GM19395 (cell line): ENCODE data around the gene STK32C.
A peak's percentile ranks its signal among the peaks of the same experiment; 100 is the strongest.
"Not testable (repeated sequence)": the region's sequence is repeated elsewhere in the genome, so short reads cannot be mapped to it uniquely, and the experiment has no call there.

ENCODE experiments used
- ATAC-seq: cut with Tn5 transposase; IDR thresholded peaks from one replicate; pipeline ENCODE4 v1.9.1; 2021; ENCODE audit warnings: mild to moderate bottlenecking, moderate library complexity; ENCODE audit not compliant: unreplicated experiment

Gene STK32C

DNA sequence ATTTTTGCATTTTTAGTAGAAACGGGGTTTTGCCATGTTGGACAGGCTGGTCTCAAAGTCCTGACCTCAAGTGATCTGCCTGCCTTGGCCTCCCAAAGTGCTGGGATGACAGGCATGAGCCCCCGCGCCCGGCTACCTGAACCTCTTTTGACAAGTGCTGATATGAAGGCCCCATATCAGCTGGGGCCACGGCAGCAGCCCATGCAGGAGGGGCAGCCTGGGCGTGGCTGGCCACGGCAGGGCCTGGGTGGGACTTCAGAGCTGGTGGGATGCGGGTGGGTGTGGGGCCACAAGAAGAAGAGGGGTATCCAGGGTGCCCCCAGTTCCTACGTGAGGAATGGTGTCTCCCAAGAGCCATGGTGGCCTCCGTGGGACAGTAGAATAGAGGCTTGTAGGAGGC is 31.1 kb upstream of the STK32C start:
- no peak for ATAC-seq

DNA sequence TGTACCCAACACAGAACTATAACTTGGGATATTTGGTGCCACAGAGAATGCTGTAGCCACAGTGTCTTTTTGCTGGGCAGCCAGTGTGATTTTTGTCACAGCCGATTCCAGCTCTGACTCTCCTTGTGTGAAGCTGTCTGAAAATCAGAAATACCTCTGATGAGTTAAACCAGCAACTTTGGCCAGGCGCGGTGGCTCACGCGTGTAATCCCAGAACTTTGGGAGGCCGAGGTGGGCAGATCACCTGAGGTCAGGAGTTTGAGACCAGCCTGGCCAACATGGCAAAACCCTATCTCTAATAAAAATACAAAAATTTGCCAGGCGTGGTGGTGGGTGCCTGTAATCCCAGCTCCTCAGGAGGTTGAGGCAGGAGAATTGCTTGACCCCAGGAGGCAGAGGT is 30.1 kb upstream of the STK32C start:
- ATAC-seq: not testable (repeated sequence)

DNA sequence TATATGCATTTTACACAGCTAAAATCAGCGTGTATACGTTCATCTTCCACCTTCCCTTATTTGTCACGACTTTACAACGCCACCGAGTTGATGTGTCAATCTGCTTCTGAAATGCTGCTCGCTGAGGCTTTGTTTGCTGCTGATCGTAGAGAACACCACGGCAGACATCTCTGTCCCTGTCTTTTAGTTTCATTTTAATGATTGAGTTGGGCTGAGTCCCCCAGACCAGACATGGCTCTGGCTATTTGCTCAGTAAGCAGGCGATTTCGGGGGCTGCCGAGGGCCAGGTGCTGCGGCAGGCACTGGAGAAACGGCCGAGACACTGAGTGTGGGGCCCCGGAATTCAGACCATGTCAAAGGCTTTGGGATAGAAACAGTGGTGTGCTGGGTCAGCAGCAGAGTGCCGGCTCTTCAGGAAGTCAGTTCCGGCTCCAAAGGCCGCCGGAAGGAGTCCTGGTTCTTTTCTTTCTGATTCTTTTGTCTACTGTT is 29.2 kb upstream of the STK32C start:
- no peak for ATAC-seq

DNA sequence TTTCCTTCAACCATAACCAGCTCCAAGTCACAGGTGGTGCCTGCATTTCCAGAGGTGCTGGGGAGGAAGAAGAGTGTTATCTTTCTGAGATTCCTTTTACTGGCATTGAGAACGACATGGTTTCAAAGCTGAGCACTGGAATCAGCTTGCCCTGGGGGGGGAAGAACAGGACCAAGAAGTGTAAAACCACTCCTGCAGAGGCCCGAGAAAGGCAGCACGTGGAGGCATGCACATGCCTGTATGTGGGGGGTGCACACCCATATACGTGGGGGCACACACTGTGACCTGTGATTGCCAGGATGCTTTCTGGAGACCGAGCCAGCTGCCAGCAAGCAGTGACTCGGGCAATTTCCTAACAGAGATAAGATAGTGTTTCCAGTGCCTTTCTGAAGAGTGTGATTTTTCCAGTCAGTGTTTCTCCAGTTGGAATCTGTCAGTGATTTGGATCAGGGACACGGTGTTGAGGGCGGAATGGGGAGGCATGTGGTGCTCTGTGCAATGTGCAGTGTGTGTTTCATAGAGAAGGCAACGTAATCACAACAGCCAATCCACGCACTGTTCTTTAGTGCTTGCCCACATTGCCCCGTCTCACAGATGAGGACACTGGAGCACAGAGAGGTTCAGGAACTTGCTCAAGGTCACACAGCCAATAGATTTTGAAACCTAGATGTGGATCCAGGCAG is 28.5 kb upstream of the STK32C start:
- no peak for ATAC-seq

DNA sequence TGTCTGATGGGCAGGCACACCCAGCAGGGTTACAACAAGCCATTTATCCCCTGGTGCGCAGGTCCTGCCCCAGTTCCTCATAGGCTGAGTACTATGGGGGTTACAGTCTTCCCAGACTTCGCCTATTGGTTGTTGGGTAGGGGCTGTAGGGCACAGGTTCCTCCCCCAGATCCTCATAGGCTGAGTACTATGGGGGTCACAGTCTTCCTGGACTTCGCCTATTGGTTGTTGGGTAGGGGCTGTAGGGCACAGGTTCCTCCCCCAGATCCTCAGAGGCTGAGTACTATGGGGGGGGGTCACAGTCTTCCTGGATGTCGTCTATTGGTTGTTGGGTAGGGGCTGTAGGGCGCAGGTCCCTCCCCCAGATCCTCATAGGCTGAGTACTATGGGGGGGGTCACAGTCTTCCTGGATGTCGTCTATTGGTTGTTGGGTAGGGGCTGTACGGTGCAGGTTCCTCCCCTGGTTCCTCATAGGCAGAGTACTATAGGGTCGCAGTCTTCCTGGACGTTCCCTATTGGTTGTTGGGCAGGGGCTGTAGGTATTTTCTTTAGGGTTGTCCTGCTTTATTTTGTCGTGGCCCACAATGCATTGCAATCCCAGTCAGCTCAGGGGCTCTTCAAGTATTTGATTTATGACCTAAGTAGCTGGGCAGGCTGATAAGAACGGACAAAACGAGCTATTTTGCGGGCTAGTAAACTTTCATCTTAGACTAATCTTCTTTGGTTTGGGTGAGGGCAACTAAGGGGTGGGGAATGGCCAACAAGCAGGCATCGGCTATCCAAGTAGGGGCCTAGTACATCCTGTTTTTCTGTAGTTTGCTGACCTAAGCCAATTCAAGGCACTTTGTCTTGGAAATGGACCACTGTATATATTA is 27.7 kb upstream of the STK32C start:
- ATAC-seq: peak; percentile 49

DNA sequence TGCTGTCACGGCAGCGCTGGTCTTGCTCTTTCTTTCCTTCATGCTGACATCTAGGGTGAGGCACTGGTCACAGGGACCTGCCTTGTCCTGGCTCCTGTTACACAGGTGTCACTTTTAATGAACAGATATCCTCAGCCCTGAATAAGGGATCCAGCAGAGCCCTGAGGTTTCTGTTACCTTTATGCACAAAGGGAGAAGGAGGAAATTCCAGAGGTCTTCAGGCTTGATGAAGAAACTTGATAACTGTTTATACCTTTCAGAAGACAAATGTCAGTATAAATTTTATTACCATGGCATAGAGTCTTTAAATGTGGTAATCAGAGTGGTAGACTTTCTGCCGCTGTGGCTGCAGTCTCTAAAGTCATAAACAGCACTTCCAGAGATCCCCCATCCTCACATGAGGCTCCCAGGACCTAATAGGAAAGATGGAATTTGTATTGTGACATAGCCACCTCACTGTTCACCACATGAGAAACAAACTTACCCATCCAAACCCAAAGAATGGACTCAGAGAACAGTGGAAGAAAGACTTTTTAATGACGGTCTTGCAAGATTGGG is 27.0 kb upstream of the STK32C start:
- no peak for ATAC-seq

DNA sequence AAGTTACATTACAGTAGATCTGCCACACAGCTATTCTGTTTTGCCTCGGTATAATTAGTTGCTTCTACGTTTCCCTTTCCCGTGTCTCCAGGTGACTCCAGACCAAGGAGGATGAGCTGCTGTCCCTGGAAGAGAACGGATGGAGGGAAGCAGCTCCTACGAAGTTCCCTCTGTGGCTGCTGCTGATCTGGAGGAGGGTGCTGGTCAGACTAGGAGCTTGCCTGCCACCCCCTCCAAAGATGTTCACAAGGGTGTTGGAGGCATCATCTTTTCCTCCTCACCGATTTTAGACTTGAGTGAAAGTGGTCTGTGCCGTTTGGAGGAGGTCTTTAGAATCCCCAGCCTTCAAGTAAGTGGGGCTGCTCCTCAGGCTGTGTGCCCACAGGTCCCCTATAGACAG is 25.6 kb upstream of the STK32C start:
- ATAC-seq: no peak

DNA sequence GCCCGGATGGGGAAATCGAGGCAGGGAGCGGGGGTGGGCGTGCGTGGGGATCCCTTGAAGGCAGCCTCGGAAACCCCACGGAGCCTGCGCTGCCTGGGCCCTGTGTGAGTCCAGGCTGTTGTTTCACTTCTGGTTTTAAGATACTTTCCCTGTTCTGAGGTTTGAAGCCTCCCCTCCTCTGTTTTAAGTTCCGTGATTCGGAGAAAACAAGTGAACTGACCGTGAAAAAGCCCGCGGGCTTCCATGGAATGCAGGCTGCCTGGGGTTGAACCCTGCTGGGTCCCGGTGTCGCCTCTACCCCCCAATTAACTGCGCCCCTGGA is 24.6 kb upstream of the STK32C start:
- ATAC-seq: peak; percentile 50

DNA sequence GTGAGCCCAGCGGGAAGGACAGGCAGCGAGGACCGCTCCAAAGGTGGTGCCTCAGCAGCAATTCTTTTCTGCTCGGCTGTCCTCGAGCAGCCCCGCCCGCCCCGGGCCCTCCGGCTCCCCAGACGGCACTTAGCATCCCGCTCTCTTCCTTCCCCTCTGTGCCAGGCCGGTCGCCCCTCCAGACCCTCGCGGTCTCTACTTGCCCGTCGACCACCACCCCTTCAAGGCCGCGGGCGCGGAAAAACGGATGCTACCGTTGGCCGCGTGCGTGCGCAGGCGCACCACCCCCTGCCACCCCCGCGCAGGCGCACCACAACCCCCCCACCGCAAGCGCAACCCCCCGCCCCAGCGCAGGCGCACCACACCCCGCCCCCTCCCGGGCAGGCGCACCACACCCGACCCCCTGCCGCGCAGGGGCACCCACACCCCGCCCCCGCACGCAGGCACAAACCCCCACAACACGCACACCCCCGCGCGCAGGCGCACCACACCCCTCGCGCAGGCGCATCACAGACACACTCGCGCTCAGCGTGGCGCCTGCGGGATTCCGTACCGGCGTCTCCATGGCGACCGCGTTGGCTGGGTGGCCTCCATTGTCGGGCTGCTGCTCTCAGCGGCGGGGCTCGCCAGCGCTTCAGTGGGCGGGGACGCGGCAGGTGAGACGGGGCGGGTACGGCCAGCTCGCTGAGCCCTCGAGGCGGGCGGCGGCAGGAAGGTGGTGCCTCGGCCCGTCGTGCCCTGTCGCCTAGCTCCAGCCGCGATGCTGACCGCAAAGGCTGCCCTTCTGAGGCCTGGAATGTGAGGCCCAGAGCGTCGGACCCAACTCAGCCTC is 24.1 kb upstream of the STK32C start, which contains the start of gene LRRC27:
Gene LRRC27 (plus strand): TSS at position 593 of the 832 bp plus-strand sequence. CDS start 1,332 bp downstream, outside the sequence.
- peak; percentile 66 for ATAC-seq

DNA sequence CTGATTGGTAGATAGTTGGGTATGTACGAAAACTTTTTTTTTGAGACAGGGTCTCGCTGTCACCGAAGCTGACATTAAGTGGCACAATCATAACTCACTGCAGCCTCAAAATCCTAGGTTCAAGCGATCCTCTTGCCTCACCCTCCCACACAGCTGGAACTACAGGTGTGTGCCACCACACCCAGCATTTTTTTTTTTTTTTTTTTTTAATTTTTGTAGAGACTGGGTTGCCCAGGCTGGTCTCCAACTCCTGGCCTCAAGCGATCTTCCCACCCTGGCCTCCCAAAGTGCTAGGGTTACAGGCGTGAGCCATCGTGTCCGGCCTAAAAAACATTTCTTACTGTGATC is 22.7 kb upstream of the STK32C start:
- ATAC-seq: no peak

DNA sequence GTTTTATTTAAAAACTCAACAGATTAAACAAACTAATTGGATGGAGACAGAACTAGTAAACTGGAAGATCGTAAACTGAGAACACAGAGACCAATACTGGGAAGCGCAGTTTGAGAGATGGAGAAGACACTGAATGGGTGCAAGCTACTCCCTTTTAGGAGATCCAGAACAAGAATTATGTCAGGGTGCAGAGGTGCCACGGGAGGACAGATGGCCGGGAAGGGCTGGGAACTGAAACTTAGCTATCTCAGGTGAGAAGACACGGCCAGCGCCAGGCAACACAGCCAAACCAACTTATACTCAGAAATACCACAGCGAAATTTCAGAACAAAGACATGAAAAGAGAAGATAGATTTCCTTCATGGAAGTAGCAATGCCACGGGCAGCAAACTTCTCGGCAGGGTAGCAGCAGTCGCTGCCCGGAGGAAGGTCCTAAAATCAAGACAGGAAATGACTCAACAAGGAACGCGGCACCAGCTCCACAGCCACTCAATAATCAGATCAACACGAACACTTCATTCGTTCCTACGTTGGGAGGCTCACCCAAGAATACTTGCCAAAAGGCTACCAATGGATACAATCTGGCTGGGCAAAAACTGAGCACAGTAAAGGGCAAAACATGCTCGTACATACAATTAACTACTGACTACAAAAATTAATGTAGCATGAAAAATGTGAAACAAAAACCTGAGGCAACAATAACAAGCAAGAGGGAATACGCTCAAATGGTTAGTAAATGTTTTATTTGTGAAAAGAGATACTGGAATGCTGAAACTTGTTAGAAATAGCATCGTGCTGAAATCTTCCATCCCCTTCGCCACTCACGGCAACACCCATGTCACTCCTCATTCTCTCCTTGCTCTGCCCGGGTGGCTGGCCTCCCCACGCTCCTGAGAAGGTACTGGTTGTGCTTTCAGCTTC is 22.1 kb upstream of the STK32C start:
- ATAC-seq: no peak

DNA sequence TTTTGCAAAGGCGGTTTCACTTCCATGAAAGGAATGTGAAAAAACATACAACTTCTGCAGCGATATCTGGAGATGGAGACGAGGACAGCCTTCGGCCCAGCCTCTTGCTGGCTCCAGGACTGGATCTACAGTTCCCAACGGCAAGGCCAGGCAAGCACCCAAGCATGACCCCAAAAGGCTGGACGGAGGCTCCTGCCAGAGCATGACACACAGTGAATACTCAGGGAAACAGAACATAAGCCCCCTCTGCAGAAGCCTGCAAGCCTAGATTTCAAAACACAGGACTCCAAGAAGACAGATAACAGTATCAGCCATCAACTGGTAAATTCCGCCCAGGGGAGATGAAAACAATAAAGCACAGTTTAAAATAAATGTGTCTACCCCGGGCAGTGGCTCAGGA is 21.0 kb upstream of the STK32C start:
- ATAC-seq: no peak

DNA sequence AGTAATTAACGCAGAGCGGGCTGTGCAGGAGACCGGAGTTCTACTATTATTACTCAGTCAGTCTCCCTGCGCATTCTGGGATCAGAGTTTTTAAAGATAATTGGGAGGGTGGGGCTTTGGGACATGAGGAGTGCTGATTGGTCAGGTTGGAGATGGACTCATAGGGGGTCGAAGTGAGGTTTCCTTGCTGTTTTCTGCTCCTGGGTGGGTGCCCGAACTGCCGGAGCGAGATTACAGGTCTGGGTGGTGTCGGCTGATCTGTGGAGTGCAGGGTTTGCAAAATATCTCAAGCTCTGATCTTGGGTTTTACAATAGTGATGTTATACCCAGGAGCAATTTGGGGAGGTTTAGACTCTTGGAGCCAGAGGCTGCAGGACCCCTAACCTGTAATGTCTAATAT is 20.4 kb upstream of the STK32C start:
- no peak for ATAC-seq

DNA sequence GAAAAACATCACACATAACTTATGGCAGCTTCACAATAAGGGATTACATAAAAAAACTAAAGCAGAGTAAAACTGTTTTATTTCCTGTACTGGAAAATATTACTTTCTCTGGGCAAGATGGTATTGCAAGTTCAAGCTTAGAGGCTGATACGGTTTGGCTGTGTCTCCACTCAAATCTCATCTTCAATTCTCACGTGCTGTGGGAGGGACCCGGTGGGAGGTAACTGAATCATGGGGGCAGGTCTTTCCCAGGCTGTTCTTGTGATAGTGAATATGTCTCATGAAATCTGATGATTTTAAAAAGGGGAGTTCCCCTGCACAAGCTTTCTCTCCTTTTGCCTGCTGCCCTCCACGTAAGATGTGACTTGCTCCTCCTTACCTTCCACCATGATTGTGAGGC is 19.2 kb upstream of the STK32C start:
- ATAC-seq: no peak

DNA sequence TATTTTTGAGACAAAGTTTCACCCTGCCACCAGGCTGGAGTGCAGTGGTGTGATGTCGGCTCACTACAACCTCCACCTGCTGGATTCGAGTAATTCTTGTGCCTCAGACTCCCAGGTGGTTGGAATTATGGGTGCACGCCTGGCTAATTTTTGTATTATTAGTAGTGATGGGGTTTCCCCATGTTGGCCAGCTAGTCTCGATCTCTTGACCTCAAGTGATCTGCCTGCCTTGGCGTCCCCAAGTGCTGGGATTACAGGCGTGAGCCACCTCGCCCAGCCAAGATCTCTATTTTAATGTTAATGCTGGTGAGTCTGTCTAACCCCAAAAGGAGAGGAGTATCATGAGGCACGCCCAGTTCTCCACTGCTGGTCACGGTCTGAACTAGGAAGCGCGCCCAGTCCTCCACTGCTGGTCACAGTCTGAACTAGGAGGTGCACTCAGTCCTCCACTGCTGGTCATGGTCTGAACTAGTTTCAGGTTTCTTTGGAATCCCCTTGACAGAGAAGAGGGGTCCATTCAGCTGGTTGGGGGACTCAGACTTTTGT is 18.7 kb upstream of the STK32C start:
- no peak for ATAC-seq

DNA sequence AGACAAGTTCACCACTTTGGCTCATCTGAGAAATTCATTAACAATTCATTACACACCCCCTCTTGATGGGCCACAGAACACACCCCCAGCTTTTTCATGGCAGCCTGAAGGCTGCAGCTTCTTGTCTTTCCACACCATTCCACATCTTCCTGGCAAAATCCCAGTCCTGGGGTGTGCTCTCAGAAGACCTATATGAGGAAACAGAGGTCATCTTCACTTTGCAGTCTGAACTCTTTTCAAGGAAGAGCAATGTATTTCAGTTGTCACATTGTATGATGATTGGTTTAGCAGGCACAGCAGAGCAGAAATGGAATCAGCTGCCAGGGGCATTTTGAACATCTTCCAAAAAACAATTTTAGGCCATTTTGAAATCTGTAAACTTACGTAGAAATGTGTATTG is 16.4 kb upstream of the STK32C start:
- ATAC-seq: no peak

DNA sequence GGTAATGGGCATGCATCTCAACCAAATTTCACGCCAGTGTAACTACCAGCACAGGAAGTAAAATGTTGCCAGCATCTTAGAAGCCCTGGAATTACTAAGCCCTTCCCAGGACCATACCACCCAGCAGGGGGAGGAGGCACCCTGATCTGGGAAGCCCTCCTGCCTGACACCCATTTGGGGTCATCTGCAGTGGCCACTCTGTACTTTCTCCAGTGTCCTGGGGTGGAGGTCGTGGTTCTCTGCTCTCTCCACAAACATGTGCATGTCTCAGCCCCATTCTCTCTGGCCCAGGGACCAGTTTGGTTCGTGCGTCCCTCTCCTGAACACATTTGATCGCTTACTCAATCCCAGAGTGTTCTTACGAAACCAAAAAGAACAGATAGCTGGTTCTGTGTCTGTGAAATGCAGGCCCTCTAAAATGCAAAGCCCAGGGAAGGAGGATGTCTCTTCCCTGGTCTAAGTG is 14.9 kb upstream of the STK32C start:
- ATAC-seq: no peak

DNA sequence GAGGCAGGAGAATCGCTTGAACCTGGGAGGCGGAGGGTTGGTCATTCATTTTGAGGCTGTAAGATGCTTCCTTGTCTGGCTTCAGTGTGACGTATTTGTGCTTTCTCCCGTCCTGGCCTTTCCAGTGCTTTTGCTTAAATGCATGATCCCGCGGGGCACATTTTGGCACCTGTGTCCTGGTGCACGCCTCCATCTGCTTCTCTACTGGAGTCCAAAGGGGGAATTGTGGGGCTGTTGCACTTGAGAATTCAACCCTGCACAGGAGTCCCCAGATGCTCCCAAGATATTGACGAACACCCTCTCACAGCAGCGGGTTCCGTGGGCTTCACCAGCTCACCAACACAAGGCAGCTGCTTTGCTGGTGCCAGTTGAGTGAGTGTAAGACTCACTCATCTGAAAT is 14.0 kb upstream of the STK32C start:
- ATAC-seq: no peak

DNA sequence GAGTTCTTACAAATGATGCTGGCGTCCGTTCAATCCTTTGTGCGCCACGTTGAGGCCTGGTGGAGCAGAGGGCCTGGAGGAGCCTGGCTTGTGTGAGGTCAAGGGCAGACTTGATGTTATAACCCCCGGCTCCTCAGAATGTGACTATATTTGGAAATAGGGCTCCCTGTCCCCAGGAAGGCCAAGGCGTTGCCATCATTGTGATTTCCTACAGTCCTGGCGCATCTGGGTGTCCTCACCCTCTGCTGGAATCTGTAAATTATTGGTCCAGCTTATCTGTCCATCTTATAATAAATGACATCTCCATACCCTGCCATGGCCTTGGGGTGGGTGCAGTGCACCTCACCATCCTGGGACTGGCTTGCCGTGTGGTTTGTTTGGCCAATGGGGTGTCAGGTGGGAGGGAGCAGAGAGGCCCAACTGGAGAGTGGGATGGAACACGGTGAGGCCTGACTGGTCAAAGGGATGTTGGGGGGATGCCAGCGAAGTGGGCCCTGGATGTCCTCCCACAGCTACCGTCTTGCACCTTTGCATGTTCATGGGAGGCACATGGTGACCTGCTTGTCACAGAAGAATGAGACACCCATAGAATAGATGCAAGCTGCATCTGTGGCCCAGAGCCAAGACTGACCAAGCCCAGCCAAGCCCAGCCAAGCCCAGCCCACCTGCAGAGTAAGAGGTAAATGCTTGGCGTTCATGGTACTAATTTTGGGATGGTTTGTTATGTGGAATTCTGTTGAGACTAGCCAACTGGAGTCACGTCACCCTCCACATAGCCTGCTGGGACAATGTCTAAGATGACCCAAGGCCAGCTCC is 13.1 kb upstream of the STK32C start:
- peak; percentile 3 for ATAC-seq
